Ascending aorta (tissue), 2 donors: ENCODE results near the gene SUSD6. TPM values are rescaled to one million over a fixed set of nuclear protein-coding genes. Genes with fewer than 3 reads are reported as not detected.

Source experiments
- DNase-seq, 2 donors: peaks; one replicate each; pipeline ENCODE4 v3.0.0-alpha.2; 2019; ENCODE audit warnings: low spot score in 2 of 2
- H3K27ac ChIP-seq, 2 donors: fragments of 200-600 bp; sonication (generic); one replicate each; pipeline ENCODE4 v1.5.1; 2016 to 2017; ENCODE audit warnings: mild to moderate bottlenecking in 1 of 2
- H3K27me3 ChIP-seq: fragments of 200-600 bp; sonication (generic); one replicate; pipeline ENCODE4 v1.5.1; 2017
- H3K36me3 ChIP-seq, 2 donors: fragments of 200-600 bp; sonication (generic); one replicate each; pipeline ENCODE4 v1.5.1; 2016
- H3K4me1 ChIP-seq, 2 donors: fragments of 200-600 bp; sonication (generic); one replicate each; pipeline ENCODE4 v1.5.1; 2016 to 2017; ENCODE audit warnings: mild to moderate bottlenecking in 1 of 2
- H3K4me3 ChIP-seq, 2 donors: fragments of 200-600 bp; sonication (generic); one replicate each; pipeline ENCODE4 v1.5.1; 2016 to 2017; ENCODE audit warnings: mild to moderate bottlenecking in 1 of 2
- H3K9me3 ChIP-seq, 2 donors: fragments of 200-600 bp; sonication (generic); one replicate each; pipeline ENCODE4 v1.5.1; 2016
- intact Hi-C: fragments of 100-400 bp; cut with DNase I; formaldehyde crosslinking; loops from one replicate; pipeline ENCODE4 v1.15.1; 2023
- total RNA-seq: library from RNA; depleted of rRNA; stranded (reverse); fragments of >200 nt; gene quantifications from one replicate; pipeline ENCODE4 v1.1.0, GENCODE V29; 2016
- TF ChIP-seq, protein P1 (sequence below), 3 experiments: fragments of 200-600 bp in 2 of 3; fragments of 450-650 bp in 1 of 3; sonication (generic) in 2 of 3; IDR thresholded peaks; one replicate each; pipeline ENCODE4 v1.5.1; 2016 to 2019; ENCODE audit warnings: antibody characterized with exemption in 3 of 3, mild to moderate bottlenecking in 1 of 3, moderate library complexity in 1 of 3

SUSD6 gene
- total RNA-seq, 1 donor from 2014 or later: 23.3 TPM

GRCh38 chr14:69704319-69704718, 92.9 kb downstream of the SUSD6 start:
- Histone ChIP-seq H3K27ac (no peak overlapping the region), H3K4me1 (peaks cover 0 to 10% of the 10 kb centered on the region in 2 donors), H3K27me3 (no peaks in the 10 kb centered on the region), H3K9me3 (no peaks in the 10 kb centered on the region), H3K4me3 (no peak overlapping the region), H3K36me3 (peaks cover 14 to 30% of the 10 kb centered on the region in 2 donors)
- TF ChIP-seq, protein P1, sequence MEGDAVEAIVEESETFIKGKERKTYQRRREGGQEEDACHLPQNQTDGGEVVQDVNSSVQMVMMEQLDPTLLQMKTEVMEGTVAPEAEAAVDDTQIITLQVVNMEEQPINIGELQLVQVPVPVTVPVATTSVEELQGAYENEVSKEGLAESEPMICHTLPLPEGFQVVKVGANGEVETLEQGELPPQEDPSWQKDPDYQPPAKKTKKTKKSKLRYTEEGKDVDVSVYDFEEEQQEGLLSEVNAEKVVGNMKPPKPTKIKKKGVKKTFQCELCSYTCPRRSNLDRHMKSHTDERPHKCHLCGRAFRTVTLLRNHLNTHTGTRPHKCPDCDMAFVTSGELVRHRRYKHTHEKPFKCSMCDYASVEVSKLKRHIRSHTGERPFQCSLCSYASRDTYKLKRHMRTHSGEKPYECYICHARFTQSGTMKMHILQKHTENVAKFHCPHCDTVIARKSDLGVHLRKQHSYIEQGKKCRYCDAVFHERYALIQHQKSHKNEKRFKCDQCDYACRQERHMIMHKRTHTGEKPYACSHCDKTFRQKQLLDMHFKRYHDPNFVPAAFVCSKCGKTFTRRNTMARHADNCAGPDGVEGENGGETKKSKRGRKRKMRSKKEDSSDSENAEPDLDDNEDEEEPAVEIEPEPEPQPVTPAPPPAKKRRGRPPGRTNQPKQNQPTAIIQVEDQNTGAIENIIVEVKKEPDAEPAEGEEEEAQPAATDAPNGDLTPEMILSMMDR (IDR thresholded peaks at IDR 0.05): no peak
- intact Hi-C loops: no loop called here
- DNase-seq: no peak

DNA sequence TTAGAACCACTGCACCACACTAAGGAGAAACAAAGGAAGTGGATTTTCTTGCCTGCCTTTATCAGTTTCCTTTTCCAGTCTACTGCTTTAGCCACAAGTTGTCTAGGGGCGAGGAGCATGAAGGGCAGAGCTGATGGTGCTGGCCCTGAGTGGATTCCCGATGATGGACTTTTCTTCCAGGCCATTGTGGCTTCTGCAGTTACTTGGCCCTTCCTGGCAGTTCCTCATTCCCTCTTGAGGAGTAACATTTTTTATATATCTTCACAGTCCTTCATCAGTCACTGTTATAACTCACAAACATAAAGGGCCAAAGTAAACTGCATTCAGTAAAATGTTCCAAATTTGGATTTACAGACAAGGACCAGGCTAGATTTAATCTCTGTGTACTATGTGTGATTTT, 94.3 kb downstream of the SUSD6 start:
- TF ChIP-seq, protein P1 (IDR thresholded peaks at IDR 0.05): no peak
- H3K4me1 ChIP-seq: peaks cover 0 to 10% of the 10 kb centered on the region in 2 donors
- H3K4me3 ChIP-seq: no peak overlapping the region
- intact Hi-C loops: no loop called here
- H3K9me3 ChIP-seq: no peaks in the 10 kb centered on the region
- peak overlapping the region; percentile 24 to 43 for H3K27ac ChIP-seq
- DNase-seq: no peak
- H3K36me3 ChIP-seq: peaks cover 24 to 43% of the 10 kb centered on the region in 2 donors
- H3K27me3 ChIP-seq: no peaks in the 10 kb centered on the region

DNA sequence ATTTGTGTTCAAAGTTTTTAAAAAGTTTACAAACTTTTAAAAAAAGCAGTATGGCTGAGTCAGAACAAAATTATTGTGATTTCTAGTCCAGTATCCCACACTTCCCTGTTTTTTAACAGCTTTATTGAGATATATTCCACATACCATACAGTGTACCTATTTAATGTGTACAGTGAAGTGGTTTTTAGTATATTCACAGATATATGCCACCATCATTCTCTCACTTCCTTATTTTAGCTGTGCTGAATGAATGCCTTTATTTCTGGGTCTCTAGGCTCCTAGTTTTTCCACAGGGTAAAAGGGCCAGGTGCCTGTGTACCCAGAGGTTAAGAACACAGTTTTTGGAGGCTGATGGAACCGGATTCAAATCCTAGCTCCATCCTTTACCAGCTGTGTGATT, 96.7 kb downstream of the SUSD6 start:
- Histone ChIP-seq H3K4me1 (peaks cover 11 to 32% of the 10 kb centered on the region in 2 donors), H3K36me3 (peaks cover 29 to 54% of the 10 kb centered on the region in 2 donors), H3K27me3 (no peaks in the 10 kb centered on the region), H3K9me3 (no peaks in the 10 kb centered on the region), H3K27ac (no peak overlapping the region), H3K4me3 (no peak overlapping the region)
- DNase-seq: no peak
- intact Hi-C loops: no loop called here
- TF ChIP-seq, protein P1 (IDR thresholded peaks at IDR 0.05): no peak

DNA sequence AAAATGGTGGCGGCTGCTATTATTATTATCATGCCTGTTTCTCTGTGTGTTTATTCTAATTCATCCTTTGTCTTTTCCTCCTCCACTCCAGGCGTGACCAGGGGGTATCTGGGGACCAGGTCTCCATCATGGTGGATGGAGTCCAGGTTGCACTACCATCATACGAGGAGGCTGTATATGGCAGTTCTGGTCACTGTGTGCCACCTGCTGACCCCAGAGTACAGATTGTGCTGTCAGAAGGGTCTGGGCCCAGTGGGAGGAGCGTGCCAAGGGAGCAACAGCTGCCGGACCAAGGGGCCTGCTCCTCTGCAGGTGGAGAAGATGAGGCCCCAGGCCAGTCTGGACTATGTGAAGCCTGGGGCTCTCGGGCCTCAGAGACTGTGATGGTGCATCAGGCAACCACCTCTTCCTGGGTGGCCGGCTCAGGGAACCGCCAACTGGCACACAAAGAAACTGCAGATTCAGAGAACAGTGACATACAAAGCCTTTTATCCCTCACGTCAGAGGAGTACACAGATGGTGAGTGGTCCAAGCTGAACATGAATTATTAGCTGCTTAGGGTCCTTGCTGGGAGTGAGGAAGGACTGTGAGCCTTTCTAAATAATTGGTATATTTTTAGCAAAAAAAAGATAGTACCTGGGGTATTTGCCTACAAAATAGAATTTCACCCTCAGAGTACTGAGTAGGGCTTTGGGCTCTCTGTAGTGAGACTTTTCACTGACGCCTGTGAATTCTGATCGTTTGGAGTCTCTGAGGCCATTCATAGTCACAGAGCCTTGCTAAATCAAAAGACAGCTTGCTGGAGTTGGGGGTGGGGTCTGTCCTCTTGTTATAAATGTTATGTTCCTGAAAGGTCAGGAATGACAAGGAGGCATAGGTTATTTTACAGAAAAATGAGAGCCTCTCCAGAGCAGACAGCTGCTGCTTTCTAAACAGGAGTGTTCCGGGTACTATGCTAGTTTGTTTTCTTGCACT, 97.5 kb downstream of the SUSD6 start:
- no peaks in the 10 kb centered on the region for H3K27me3 ChIP-seq
- H3K36me3 ChIP-seq: peaks cover 26 to 50% of the 10 kb centered on the region in 2 donors

GRCh38 chr14:69710378-69710777, 99.0 kb downstream of the SUSD6 start:
- Histone ChIP-seq H3K36me3 (peaks cover 25 to 40% of the 10 kb centered on the region in 2 donors), H3K27ac (peak overlapping the region; percentile 58 to 78), H3K27me3 (no peaks in the 10 kb centered on the region), H3K4me3 (no peak overlapping the region), H3K4me1 (peaks cover 11 to 31% of the 10 kb centered on the region in 2 donors), H3K9me3 (no peaks in the 10 kb centered on the region)
- no peak for DNase-seq
- intact Hi-C loops: no loop called here
- TF ChIP-seq, protein P1 (IDR thresholded peaks at IDR 0.05): no peak

More for the DNA sequence above, 97.5 kb downstream of the SUSD6 start:
- intact Hi-C loops: no loop called here
- H3K4me3 ChIP-seq: no peak overlapping the region
- TF ChIP-seq, protein P1 (IDR thresholded peaks at IDR 0.05): no peak
- no peaks in the 10 kb centered on the region for H3K9me3 ChIP-seq
- no peak for DNase-seq
- H3K27ac ChIP-seq: peak overlapping the region in 1 of 2 donors; percentile 58
- peaks cover 11 to 32% of the 10 kb centered on the region in 2 donors for H3K4me1 ChIP-seq
